Measurements from ENCODE around the gene PKP4. TPM values are rescaled to one million over a fixed set of nuclear protein-coding genes. Genes with fewer than 3 reads are reported as not detected.

Gene PKP4
- polyA plus RNA-seq, 1 experiment = 47.0 TPM

GRCh38 chr2:158577141-158577540 is 120.4 kb downstream of the PKP4 start:
- H3K36me3 ChIP-seq (ENCODE audit: control insufficient read depth, insufficient read depth, low read length) = no peaks in the 10 kb centered on the region; the same call in 1 of the 2 replicates
- DNase-seq (ENCODE audit: low read depth) = no peak
- no peak overlapping the region for H3K4me3 ChIP-seq (ENCODE audit: low read depth, low read length)
- TF ChIP-seq CTCF (IDR thresholded peaks at IDR 0.05; ENCODE audit: insufficient read depth, low read depth, low read length) = no peak
- ChIA-PET CTCF (no interaction called here), POLR2A (interaction anchor here (0.6 kb wide), 1 partner anchor 504 kb away, joined by 3 read pairs; no protein-coding TSS in a partner anchor)
- H3K27me3 ChIP-seq (ENCODE audit: control insufficient read depth, insufficient read depth, low read length) = no peaks in the 10 kb centered on the region

GRCh38 chr2:158578703-158579330 is 122.1 kb downstream of the PKP4 start:
- Histone ChIP-seq H3K27me3 (ENCODE audit: control insufficient read depth, insufficient read depth, low read length) (no peaks in the 10 kb centered on the region), H3K4me3 (ENCODE audit: low read depth, low read length) (no peak overlapping the region), H3K36me3 (ENCODE audit: control insufficient read depth, insufficient read depth, low read length) (no peaks in the 10 kb centered on the region)
- POLR2A ChIA-PET = no interaction called here
- TF ChIP-seq CTCF (IDR thresholded peaks at IDR 0.05; ENCODE audit: insufficient read depth, low read depth, low read length) = no peak
- DNase-seq (ENCODE audit: low read depth) = no peak
- CTCF ChIA-PET = no interaction called here

GRCh38 chr2:158579928-158580327 is 123.2 kb downstream of the PKP4 start:
- Histone ChIP-seq H3K4me3 (ENCODE audit: low read depth, low read length) (no peak overlapping the region), H3K36me3 (ENCODE audit: control insufficient read depth, insufficient read depth, low read length) (no peaks in the 10 kb centered on the region), H3K27me3 (ENCODE audit: control insufficient read depth, insufficient read depth, low read length) (no peaks in the 10 kb centered on the region)
- POLR2A ChIA-PET = no interaction called here
- CTCF ChIA-PET = no interaction called here
- TF ChIP-seq CTCF (IDR thresholded peaks at IDR 0.05; ENCODE audit: insufficient read depth, low read depth, low read length) = no peak
- DNase-seq (ENCODE audit: low read depth) = no peak

- H3K36me3 ChIP-seq (ENCODE audit: control insufficient read depth, insufficient read depth, low read length) = no peaks in the 10 kb centered on the region
- H3K4me3 ChIP-seq (ENCODE audit: low read depth, low read length) = no peak overlapping the region
- TF ChIP-seq CTCF (IDR thresholded peaks at IDR 0.05; ENCODE audit: insufficient read depth, low read depth, low read length) = no peak
- no peak for DNase-seq (ENCODE audit: low read depth)
- ChIA-PET POLR2A (no interaction called here), CTCF (interaction anchor here (0.5 kb wide), 1 partner anchor 17 kb away, joined by 3 read pairs; no protein-coding TSS in a partner anchor)
- no peaks in the 10 kb centered on the region for H3K27me3 ChIP-seq (ENCODE audit: control insufficient read depth, insufficient read depth, low read length)
These were observed 124.0 kb downstream of the PKP4 start for GRCh38 chr2:158580760-158581159.

GRCh38 chr2:158582670-158583069 is 125.9 kb downstream of the PKP4 start:
- Histone ChIP-seq H3K36me3 (ENCODE audit: control insufficient read depth, insufficient read depth, low read length) (no peaks in the 10 kb centered on the region), H3K27me3 (ENCODE audit: control insufficient read depth, insufficient read depth, low read length) (no peaks in the 10 kb centered on the region), H3K4me3 (ENCODE audit: low read depth, low read length) (no peak overlapping the region)
- no peak for DNase-seq (ENCODE audit: low read depth)
- ChIA-PET CTCF (interaction anchor here (0.6 kb wide), 1 partner anchor 64 kb away, joined by 3 read pairs; no protein-coding TSS in a partner anchor), POLR2A (no interaction called here)
- TF ChIP-seq CTCF (IDR thresholded peaks at IDR 0.05; ENCODE audit: insufficient read depth, low read depth, low read length) = no peak

All from BJ (cell line).